ENCODE results near the gene PPP1R2B.
"Not testable (repeated sequence)": the region's sequence is repeated elsewhere in the genome, so short reads cannot be mapped to it uniquely, and the experiment has no call there.

PPP1R2B gene

DNA sequence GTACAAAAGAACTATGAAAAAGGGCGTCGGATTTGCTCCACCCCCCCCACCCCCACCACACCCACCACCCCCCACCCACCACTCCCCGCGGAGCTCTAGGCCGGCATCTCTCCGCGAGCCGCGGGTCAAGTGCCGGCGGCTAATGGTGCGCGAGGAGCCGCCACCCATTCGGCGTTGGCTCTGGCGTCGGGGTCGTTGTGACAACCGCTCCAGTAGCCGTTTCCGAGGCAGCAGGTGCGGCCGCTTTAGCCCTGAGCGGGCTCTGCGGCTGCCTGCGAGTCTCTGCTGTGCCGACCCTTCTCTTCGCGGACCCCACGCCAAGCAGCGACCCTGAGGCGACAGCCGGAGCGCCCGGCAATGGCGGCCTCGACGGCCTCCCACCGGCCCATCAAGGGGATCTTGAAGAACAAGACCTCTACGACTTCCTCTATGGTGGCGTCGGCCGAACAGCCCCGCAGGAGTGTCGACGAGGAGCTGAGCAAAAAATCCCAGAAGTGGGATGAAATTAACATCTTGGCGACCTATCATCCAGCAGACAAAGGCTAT lies at the start of gene PPP1R2B:
PPP1R2B (plus strand) TSS at position 90 of the 546 bp plus-strand sequence; CDS start at position 358, 268 bp downstream.
- no peak for DNase-seq

DNA sequence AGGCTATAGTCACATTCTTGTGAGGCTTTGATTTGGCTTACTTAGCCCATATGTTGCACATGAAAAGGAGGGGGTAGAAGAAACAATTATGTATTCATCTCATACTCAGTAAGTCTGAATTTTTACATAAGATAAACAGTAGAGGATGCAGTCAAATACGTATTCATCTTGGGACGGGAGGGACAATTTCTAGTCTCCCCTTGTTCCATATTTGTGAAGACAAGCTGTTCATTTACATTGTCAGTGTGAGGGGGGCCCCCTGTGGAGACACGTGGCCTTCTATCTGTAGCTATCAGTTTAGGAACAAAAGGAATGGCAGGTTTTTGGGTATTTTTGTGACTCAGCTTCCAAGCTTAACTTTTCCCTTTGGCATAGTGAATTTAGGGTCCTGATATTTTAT lies 49.2 kb upstream of the PPP1R2B start:
- no peak for DNase-seq

GRCh38 chr5:156802501-156802900 lies 47.6 kb upstream of the PPP1R2B start:
- no peak for DNase-seq

DNA sequence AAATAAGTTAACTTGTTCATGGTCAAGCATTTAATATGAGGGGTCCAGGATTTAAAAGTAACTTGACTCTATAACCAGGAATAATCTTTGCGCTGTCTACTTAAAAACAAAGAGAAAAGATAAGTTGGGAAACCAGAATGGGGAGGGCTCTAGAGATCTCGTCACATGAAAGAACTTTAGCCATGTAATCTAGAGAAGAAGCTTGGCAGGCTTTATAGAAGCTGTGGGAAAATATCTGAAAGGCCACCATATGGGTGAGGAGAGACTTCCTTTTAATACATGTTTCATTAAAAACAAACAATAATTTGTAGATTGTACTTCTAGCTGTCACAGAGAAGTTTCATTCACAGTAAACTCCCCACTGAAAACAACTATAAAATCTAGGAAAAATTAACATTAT lies 46.7 kb upstream of the PPP1R2B start:
- DNase-seq = no peak

- DNase-seq = no peak
These were observed 37.1 kb upstream of the PPP1R2B start for GRCh38 chr5:156812959-156813358.

DNA sequence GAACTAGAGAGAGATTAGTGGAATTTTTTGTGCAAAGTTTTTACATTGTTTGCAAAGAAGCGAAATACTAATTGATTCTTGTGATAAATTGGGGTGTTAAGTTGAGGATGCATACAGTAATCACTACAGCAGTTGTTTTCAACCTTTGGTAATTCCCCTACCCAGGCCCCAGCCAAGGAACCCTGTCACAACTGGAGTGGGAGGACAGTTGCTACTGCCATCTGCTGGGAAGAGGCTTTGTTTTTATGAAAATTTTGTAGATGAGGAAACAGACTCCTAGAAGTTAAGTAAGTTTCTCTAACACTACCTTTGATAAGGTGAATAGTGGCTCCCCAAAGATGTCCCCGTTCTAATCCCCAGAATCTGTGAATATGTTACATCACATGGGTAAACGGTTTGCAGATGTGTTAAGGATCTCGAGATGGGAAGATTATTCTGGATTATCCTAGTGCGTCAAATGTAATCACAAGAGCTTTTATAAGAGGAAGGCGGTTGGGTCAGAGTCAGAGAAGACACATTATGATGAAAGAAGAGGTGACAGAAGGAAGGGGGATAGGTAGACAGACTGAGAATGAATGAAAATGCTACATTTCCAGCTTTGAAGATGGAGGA lies 34.0 kb upstream of the PPP1R2B start:
- no peak for DNase-seq

- DNase-seq = no peak
These were observed 30.6 kb upstream of the PPP1R2B start for GRCh38 chr5:156819537-156819936.

DNA sequence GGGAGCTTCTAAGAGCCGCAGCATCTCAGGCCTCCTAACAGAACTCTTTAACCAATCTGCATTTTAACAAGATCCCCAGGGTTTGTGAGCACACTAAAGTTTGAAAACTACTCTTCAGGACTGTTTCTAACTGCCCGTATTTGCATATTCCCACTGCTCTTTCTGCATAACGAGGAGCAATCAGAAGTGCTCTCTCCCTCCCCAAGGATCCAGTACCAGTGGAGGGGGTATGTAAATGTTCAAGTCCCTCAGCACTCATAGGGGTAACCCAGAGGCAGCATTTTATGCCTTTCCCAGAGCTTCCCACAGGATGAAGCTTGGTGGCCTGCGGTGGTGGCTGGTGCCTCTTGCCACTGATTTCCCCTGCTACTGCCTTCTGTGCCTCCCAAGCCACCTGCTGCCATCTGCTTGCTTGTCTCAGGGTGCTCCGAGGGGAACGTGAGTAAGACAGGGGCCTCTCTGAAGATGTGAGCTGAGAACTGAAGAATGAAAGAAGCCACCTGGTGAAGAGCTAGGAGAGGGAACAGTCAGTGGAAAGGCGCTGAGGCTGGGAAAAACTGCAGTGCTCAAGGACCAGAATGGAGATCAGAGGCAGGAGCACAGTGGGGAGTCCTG lies 30.0 kb upstream of the PPP1R2B start:
- no peak for DNase-seq

DNA sequence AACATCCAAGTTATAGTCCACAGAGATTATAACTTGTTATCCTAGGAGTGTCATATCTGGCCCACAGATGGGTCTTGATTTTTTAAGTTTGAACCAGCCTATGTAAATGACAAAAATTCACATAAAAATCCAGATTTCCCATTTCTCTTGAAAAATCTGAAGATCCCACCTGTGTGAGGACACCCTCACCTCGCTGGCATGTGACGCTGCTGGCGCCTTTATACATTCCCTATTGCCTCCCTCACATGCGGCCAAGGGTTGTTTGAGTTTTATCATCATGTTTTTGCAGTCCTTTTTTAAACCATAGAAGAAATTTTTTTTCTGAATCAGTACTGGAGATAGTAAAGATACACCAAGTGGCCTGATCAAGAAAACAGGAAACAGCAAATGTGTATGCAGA lies 25.9 kb upstream of the PPP1R2B start:
- no peak for DNase-seq

DNA sequence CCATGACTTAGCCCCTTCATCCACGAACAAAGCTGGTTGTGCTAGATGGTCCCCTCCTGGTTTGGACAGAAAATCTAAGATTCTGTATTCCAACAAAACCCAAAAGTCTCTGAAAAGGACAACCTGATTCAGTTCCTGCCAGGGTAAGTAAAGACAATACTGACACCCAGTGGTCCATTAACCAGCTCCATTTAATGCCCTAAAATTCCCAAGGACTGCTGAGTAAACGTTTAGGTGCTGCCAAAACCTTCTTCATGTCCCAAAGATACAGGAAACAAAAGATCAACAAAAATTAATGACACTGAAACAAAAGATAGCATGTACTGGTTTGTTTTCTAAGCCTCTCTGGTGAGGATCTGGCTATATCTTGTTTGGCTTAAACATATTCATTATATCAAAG lies 25.3 kb upstream of the PPP1R2B start:
- no peak for DNase-seq

DNA sequence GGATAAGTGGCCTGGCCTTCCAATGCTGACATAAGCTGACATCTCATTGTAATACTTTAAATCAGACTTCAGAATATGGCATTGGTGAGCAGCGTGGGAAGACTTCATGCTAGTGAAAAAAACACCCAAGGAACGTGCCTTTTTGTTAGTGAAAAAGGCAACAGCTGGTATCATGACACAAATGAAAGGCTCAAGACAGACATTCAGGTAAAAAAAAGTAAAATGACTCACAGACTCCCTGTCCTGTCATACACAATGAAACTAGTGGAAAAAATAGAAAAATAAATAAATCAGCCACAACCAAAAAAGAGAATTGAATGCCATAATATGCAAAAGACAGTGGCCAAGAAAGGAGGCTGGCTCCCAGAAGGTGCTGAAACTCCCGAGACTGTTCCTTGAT lies 24.4 kb upstream of the PPP1R2B start:
- DNase-seq = no peak

DNA sequence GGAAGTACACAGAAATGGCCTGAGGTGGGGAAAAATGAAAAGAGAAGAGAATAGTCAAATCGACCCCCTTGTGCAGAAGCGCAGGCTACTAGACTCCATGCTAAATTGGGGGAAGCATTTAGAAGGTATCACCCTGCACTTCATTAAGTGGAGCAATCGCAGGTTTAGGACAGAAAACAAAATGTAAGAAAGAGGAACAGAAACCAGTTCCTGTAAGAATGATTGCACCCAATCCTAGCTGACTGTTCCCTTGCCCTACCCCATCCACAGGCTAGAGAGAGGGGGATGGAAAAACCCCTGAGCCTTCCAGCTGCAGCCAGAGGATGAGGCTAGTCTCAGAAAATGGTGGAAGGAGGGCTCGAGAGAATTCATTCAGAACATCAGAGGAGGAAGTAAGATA lies 23.9 kb upstream of the PPP1R2B start:
- DNase-seq = no peak

GRCh38 chr5:156834916-156835315 lies 15.2 kb upstream of the PPP1R2B start:
- DNase-seq = no peak

- DNase-seq = no peak
These were observed 14.2 kb upstream of the PPP1R2B start for GRCh38 chr5:156835905-156836304.

DNA sequence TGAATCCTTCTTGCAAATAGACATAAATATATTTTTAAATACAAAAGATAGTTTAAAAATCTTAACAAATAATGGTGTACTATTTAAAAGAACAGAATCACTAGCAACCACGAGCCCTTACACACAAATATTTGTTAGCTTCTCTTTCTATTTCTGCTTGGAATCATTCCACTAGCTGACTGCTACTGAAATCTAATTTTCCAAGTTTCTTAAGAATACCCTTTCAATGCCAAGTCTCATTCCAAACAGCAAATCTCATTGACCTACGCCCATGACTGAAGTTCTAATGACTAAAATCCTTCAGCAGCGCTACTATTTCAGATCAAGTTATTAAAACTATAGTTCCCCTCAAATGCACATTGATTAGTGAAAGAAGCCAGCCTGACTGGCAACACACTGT lies 13.2 kb upstream of the PPP1R2B start:
- DNase-seq = no peak

GRCh38 chr5:156838961-156839360 lies 11.1 kb upstream of the PPP1R2B start:
- DNase-seq = no peak

DNA sequence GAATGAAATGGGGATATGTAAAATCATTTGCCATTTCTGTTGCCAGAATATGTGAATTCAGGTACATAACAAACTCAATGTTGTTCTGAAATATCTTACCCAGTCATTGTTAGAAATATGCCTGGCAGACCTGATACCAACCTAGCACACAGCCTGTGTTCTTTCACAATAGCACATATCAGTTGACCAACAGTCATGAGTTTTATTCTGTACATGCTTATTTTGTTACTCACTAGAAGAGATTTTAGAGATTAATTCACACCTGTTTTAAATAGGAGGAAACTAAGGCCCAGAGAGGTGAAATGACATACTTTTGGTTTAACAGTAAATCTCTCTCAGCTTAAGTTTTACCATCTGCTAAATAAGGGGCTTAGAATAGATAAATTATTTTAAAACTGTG lies 8.4 kb upstream of the PPP1R2B start:
- no peak for DNase-seq

DNA sequence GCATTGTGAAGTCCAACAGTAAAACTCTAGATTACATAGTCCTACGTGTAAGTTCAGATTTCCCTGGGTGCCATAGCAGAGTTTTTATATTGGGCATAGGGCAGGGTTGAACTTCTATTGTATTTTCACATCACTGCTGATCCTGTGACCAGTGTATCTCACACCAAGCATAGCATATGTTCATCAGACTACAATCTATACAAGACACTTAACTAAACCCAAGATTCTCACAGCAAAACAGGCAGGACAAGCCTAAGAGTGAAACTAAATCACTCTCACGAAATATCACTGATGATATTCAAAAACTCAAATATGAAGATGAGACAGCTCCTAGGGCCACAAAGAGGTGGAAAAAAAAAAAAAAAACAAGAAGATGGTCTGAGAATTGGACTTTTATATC lies 3.2 kb upstream of the PPP1R2B start:
- no peak for DNase-seq

DNA sequence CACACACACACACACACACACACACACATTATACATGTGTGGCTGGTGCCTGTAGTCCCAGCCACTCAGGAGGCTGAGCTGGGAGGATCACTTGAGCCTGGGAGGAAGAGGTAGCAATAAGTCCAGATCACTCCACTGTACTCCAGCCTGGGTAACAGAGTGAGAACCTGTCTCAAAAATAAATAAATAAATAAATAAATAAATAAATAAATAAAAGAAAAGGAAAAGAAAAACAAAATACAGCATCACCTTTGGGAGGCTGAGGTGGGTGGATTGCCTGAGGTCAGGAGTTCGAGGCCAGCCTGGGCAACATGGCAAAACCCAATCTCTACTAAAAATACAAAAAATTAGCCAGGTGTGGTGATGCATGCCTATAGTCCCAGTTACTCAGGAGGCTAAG lies 1.6 kb upstream of the PPP1R2B start:
- not testable (repeated sequence) for DNase-seq

- DNase-seq = no peak
These were observed 1.8 kb downstream of the PPP1R2B start for GRCh38 chr5:156851880-156852279.

DNA sequence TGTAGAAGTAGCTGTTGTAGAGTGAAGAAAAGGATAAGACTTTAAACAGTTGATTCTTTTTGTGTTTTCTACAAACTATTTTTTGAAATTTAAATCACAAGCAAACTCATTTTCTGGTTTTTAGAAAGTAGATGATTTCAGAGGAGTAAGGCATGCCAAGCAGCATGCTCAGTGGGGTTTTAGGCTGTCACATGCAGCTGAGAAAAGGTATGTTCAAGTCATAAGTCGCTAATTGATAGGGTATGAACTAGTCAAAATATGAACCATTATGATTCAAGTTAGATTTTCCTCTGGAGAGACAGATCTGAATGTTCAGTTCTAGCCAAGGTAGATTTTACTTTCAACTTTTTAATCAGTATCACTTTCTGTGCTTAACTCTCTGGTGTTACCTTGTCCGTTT lies 3.0 kb downstream of the PPP1R2B start:
- DNase-seq = not testable (repeated sequence)

- no peak for DNase-seq
These were observed 15.3 kb downstream of the PPP1R2B start for GRCh38 chr5:156865427-156865826.

- no peak for DNase-seq
These were observed 20.4 kb downstream of the PPP1R2B start for GRCh38 chr5:156870498-156870839.

- no peak for DNase-seq
These were observed 21.1 kb downstream of the PPP1R2B start for GRCh38 chr5:156871212-156871611.

All from activated T-cell treated with anti-CD3 and anti-CD28 coated beads, Interleukin-2, amount 50 U/mL, for 1 hour (primary cell).